NCI-H1092 (cell line): ENCODE results near the gene ADK.
"Not testable (repeated sequence)": the region's sequence is repeated elsewhere in the genome, so short reads cannot be mapped to it uniquely, and the experiment has no call there.

ENCODE experiments used
- DNase-seq: peaks from one replicate; lab custom pipeline; 2025; lab: John Stamatoyannopoulos, UW

The ADK gene

GRCh38 chr10:74150990-74151878 is at the start of gene ADK:
TSS of gene ADK (plus strand) at chr10:74151221. CDS start at chr10:74151279, 58 bp downstream.
- peak; percentile 97 for DNase-seq

- DNase-seq = no peak
These were observed 47.3 kb upstream of the ADK start for GRCh38 chr10:74103560-74104258.

DNA sequence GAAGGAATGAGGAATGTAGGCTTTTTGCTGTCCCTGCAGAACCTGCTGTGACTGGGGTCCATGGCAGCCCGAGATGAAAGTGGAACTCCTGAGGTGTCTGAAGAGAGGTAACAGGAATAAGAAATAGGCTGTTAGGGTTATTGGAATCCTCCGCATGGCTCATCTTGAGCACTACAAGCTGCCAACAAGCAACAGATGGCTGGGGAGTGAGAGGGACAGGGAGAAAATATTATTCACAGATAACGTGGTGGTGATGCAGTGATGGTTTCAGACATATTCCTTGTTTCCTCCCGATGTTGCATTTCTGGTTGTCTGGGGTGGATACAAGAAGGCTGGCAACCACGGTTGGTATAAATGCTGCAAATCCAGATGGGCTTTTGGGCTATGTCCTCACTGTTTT is 46.5 kb upstream of the ADK start:
- no peak for DNase-seq

DNA sequence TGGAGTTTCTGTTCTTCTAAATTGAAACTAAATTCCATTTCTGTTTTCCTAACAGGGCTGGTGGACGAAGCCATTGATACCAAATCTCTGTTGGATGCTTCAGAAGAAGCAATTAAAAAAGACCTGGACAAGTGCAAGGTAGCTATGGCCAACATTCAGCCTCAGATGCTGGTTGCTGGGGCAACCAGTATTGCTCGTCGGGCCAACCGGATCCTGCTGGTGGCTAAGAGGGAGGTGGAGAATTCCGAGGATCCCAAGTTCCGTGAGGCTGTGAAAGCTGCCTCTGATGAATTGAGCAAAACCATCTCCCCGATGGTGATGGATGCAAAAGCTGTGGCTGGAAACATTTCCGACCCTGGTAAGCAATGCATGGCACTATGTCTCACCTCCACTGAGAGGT is 46.0 kb upstream of the ADK start:
- DNase-seq = no peak

DNA sequence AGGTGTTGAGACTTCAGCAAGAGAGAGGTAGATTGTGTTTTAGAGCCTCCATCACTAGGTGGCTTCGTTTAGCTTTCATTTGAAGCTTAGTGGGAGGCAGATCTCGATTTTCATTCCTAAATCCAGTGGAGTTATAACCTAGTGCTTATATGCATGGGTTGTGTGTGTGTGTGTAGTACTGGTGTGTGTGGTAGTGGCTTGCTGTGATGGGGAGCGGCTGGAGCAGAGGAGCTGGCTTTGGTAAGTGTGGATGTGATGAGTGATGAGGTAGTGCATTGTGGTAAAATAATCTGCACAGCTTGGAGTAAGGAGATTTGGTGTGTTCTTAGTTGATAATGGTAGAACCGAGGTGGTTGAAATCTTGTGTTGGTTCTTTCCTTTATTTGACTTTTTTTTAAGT is 43.6 kb upstream of the ADK start:
- no peak for DNase-seq

GRCh38 chr10:74109452-74109851 is 41.6 kb upstream of the ADK start:
- DNase-seq = no peak

GRCh38 chr10:74110120-74110519 is 40.9 kb upstream of the ADK start:
- DNase-seq = no peak

- no peak for DNase-seq
These were observed 39.2 kb upstream of the ADK start for GRCh38 chr10:74111799-74112198.

DNA sequence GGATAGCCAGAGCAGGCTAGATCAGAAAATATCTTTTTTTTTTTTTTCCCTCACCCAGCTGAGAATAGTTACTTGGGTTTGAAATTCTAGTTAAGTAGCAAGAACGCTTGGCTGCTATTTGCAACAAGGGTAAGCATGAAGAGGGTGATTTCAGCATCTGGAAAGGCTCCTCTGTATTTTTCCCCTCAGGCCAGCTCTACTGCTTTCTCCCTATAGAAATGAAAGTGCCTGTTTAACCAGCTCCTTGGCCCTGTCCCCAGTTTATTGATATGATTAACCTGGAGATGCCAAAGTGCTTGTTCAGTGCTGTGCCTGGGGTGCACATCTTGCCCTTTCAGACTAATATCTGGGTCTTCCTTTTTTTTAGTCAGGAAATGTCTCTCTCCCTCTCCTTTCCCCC is 37.5 kb upstream of the ADK start:
- DNase-seq = no peak

- no peak for DNase-seq
These were observed 37.0 kb upstream of the ADK start for GRCh38 chr10:74114041-74114448.

- no peak for DNase-seq
These were observed 33.3 kb upstream of the ADK start for GRCh38 chr10:74117738-74118137.

- DNase-seq = no peak
These were observed 32.2 kb upstream of the ADK start for GRCh38 chr10:74118804-74119203.

- no peak for DNase-seq
These were observed 30.1 kb upstream of the ADK start for GRCh38 chr10:74120911-74121310.

DNA sequence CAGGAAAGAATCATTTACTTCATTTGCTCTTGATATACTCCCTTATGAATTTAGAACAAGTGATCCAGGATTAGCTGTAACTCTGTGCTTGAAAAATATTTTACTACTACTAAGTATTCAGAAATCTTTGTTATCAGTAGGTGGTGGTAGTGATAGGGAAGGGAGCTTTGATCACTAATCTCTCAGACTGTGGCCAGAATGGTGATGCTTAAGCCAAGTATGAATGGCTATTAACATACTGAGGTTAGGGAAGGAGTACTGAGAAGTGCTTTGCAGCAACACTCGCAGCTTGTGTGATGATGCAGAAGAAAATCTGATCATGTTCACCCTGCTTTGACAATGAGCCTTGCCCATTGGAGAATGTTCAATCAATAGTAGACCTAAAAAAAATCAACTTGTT is 29.7 kb upstream of the ADK start:
- no peak for DNase-seq

DNA sequence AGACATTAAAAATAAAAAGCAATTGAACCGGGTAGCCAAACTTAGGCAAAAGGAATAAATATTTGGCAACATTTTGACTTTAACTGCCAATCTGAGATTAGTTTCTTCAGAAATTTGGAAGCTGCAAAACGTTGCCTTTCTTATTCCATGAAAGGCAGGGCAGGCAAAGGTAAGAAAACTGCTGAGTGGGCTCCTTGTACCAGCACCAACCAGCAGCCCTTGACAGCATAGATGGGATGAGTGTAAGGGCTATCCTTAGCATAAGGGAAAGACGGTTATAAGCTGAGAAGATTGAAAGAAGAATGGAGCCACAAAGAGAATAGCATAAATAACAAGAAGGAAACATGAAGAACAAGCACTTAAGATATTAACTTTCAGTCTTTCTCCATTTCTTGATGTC is 29.0 kb upstream of the ADK start:
- no peak for DNase-seq

- DNase-seq = no peak
These were observed 27.9 kb upstream of the ADK start for GRCh38 chr10:74123081-74123480.

DNA sequence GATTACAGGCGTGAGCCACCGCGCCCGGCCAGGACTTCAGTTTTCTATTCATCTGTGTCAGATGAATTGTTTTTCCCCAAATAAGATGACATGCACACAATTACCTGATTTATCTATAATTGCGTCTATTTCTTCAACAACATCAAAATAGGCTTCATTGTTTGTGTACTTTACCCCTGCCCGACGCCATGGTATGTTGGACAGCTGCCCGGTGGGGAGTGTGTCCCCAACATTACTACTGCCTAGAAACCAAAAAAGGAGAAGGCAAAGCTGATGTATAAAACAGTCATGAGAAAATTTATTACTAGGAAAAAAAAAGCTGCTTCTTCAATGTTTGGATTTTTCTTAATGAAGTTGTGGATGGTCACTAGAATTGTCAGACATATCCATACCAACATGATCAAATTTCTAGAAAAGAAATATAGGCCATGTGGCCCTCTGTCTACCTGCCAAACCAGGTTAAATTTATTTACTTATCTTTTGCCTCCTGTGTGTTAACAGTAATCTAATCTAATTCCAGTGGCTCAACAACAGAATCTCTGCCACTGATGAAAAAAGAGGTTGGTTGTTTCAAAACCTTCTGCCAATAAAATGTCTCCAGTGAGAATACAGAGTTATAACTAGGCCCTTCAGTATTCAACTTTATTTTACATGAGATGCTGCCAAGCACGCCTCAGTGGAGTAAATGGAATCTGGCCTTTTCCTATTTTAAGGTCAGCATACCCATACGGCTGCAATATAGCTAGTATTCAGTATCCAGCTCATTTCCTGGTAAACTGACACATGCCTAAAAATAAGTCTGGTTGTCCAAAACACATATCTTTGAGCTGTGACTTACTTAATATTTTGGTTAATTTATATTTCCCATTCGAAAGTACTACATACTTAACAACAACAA is 16.8 kb upstream of the ADK start:
- no peak for DNase-seq

GRCh38 chr10:74135452-74135851 is 15.6 kb upstream of the ADK start:
- no peak for DNase-seq

DNA sequence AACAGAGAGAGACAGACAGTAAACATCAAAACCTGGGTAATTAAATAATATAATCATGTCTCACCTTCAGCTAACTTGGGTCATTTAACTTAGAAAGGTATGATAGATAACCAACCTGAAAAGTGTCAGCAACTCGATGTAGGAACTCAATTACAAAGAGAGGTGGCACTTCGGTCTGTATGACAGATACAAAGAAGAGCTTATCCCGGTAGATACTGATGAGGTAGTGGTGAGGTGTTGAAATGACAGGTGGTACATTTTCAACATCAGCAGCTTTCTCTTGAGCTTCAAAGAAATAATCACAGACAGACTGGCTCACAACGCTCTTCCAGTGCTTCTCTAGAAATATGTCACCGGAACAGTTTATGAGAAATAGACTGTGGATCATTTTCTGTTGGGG is 13.0 kb upstream of the ADK start:
- DNase-seq = no peak

DNA sequence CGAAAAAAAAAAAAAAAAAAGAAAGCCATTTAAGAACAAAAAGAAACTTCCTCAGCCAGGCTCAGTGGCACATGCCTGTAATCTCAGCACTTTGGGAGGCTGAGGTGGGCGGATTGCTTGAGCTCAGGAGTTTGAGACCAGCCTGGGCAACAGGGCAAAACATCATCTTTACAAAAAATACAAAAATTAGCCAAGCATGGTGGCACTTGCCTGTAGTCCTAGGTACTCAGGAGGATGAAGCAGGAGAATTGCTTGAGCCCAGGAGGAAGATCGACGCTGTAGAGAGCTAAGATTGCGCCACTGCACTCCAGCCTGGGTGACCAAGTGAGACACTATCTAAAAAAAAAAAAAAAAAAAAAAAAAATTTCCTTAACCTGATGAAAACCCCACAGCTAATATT is 12.4 kb upstream of the ADK start:
- not testable (repeated sequence) for DNase-seq

DNA sequence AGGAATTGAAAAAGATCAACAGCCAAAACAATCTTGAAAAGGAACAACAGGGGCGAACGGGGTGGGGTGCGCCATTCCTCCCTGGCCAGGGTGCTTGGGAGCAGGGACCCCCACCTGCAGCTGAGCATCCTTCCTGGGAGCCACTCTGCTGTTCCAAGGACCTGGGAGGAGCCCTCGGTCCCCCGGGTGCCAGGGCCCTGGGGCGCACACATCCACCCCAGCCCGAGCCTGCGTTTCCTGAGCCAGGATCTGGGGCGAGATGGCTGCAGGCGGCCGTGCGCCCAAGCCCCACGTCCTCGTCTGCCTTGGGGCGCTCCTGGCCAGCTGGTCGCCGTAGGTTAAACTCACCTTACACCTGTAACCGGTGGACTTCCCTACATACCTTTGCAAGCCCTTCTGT is 11.0 kb upstream of the ADK start:
- DNase-seq = no peak

GRCh38 chr10:74140553-74140952 is 10.5 kb upstream of the ADK start:
- no peak for DNase-seq
